Right hindlimb (tissue), 1 donor: ENCODE measurements around the gene NR2C1.
"Not testable (repeated sequence)": the region's sequence is repeated elsewhere in the genome, so short reads cannot be mapped to it uniquely, and the experiment has no call there.

Source experiments
- DNase-seq: peaks from one replicate; pipeline ENCODE4 v3.0.0-alpha.2; 2018

NR2C1 gene

DNA sequence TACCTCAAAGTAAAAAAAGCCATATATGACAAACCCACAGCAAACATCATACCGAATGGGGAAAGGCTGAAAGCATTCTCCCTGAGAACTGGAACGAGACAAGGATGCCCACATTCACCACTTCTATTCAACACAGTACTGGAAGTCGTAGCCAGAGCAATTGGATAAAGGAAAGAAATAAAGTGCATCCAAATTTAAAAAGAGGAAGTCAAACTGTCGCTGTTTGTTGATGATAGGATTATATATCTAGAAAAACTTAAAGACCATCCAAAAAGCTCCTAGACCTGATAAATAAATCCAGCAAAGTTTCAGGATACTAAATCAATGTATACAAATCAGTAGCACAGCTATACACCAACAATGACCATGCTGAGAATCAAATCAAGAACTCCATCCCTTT lies 75.1 kb downstream of the NR2C1 start:
- DNase-seq: no peak

DNA sequence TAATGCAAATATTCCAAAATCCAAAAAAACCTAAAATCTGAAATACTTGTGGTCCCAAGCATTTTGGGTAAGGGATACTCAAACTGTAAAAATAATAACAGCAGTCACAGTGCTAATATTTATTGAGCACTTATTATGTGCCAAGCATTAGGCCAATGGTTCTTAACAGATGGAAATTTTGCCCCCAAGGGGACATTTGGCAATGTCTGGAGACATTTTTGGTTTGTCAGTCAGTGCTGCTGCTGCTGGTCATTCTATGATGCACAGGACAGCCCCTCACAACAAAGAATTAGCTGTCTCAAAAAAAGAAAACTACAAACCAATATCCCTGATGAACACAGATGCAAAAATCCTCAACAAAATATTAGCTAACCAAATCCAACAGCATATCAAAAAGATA lies 75.7 kb downstream of the NR2C1 start:
- no peak for DNase-seq

DNA sequence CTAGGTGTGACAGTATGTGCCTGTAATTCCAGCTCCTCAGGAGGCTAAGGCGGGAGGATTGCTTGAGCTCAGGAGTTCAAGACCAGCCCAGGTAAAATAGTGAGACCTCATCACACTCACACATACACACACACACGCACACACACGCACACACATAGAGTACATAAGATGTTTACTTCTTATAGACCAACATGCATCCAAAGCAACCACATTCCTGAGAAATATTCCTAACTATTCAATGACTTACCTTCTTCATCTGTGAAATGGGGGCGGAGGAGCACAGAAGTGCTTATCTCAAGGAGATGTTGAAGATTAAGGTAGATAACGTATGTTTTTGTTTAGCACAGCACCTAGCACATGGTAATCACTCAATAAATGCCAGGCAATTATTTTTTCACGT lies 76.4 kb downstream of the NR2C1 start:
- DNase-seq: no peak

DNA sequence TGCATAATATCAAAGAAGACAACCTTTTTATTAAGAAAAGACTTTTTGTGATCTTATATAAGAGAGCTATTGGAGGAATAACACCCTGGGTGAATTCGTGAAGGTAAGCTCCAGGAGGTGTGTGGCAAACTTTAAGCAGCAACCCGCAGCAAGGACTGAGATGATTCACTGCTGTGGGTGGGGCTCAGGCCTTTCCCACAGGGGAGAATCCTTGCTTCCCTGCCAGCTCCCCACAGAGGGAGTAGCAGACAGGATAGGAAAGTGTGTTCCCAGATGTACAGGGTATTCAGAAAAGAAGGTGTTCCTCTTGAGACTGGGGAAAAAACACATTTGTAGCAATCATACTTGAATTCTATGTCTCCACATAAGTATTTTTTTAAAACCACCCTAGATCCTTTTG lies 79.1 kb downstream of the NR2C1 start:
- no peak for DNase-seq

DNA sequence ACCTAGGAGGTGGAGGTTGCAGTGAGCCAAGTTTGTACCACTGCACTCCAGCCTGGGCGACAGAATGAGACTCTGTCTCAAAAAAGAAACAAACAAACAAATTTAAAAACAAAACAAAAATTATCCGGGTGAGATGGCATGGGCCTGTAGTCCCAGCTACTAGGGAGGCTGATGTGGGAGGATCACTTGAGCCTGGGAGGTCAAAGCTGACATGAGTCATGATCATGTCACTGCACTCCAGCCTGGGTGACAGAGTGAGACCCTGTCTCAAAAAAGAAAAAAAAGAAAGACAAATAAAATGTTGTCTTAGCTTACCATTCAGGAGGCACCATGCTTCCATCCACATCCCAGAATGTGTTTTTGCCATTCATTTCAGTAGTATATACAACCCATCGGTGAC lies 79.6 kb downstream of the NR2C1 start:
- DNase-seq: not testable (repeated sequence)

DNA sequence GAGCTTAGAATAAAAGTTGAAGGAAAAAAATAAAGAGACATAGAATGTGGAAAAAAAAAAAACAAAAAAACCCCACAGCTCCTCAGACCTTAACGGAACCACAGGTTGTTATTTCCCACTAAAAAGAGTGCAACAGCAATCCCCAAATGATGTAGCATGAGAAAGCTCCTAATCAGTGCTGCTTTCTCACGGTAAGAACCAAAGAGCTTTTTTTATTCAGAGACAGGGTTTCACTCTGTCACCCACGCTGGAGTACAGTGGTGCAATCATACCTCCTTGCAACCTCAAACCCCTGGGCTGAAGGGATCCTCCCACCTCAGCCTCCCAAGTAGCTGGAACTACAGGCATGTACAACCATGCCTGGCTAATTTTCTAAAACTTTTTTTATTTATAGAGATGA lies 83.2 kb downstream of the NR2C1 start:
- DNase-seq: no peak

DNA sequence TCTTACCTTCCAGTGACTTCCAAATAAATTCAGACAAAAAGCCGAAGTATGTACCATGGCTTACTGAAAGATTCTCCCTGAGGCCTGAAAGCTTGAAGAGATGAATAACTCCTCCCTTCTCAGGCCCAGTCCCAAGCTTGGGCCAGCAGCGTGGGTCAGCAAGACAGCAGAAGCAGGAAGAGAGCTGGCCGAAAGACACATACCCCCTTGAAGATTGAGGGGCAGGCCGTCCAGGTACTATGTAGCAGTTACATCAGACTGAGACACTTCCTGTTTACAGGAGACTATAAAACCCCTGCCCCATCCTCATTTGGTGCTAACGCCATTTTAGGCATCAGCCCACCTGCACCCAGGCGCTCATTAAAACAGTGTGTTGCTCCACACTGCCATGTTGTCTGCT lies 84.9 kb downstream of the NR2C1 start:
- DNase-seq: no peak

DNA sequence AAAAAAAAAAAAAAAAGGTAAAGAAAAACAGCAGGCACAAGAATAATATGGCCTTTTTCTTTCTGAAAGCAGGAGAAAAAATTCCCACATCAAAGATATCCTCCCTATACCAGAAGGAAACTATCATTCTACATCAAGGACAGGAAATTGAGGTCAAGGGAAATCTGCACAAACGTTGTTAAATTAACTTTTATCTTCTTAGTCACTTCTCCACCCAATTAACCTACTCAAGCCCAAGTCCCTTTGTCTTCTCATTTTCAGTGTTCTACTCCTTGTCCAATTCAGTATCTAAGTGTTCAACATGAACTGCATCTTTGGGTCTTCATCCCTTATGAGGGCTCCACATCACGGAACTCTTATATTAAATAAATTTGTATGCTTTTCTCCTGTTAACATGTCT lies 85.6 kb downstream of the NR2C1 start:
- no peak for DNase-seq

DNA sequence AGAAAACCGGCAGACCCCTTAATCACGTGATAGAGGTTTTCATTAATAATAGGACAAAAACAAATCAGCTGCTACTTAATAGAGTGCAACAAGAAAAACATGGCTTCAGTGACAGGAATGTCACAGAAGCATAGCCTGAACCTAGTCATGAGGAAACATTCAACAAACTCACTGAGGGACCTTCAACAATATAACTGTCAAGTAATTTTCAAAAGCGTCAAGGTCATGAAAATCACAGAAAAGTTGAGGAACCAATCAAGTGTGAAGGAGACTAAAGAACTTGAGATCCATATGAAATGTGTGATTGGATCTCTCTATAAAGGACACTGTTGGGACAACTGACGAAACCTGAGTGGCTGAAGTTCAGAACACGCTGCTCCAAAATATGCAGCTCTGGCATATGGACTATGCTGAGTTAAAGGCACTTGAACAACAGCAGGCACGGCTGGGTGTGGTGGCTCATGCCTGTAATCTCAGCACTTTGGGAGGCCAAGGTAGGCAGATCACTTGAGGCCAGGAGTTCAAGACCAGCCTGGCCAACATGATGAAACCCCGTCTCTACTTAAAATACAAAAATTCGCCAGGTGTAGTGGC lies 86.2 kb downstream of the NR2C1 start:
- no peak for DNase-seq

DNA sequence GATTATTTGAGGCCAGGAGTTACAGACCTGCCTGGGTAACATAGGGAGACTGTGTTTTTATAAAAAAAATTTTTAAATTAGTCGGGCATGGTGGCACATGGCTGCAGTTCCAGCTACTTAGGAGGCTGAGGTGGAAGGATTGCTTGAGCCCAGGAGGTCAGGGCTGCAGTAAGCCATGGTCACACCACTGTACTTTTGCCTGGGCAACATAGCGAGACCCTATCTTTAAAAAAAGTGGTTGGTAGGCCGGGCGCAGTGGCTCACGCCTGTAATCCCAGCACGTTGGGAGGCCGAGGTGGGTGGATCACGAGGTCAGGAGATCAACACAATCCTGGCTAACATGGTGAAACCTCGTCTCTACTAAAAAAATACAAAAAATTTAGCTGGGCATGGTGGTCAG lies 88.3 kb downstream of the NR2C1 start:
- DNase-seq: not testable (repeated sequence)

DNA sequence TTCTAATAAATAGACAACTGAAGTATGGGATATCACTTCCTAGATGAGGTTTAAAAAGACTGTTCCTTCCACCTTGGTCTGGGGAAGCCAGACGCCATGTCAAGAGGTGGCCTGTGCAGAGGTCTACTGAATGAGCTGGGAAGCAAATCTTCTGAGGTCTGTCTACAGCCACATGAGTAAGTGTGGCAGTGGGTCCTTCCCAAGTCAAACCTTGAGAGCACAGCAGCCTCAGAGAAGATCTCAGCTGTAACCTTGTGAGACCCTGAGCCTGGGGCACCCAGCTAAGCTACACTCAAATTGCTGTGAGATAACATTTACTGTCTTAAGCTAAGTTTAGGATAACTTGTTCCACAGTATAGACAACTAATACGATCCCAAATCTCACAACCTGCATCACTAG lies 90.1 kb downstream of the NR2C1 start:
- DNase-seq: no peak

DNA sequence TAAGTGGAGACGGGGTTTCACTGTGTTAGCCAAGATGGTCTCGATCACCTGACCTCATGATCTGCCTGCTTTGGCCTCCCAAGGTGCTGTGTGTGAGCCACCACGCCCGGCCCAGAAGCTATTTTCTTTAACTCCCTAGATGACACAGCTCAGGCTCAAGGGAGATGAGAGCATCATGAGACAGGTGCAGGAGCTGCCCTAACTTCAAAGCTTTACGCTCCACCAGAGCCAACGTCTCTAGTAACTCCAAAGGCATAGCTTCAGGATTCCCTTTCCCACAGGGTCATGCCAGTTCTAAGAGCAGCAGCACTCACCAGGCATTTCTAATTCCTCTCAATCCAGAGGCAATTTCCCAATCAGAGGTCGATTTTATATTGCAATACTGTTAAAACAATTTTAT lies 91.0 kb downstream of the NR2C1 start:
- no peak for DNase-seq

DNA sequence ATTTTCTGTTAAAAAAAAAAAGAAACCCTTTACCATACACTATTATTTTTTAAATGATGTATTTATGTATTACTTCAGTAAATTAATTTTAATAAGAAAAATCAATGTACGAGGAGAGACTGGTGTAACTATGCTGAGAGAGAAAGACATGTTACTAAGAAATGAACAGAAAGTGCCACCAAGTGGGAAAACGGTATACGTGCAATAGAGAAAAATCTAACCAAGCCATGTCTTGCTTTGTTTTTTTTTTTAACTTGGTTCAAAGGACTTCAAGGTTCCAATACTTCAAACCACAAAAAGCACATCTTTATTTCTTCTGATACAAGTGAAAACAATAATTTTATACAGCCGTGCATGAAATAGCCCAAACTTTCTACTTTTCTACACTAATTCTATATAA lies 92.8 kb downstream of the NR2C1 start:
- DNase-seq: no peak

DNA sequence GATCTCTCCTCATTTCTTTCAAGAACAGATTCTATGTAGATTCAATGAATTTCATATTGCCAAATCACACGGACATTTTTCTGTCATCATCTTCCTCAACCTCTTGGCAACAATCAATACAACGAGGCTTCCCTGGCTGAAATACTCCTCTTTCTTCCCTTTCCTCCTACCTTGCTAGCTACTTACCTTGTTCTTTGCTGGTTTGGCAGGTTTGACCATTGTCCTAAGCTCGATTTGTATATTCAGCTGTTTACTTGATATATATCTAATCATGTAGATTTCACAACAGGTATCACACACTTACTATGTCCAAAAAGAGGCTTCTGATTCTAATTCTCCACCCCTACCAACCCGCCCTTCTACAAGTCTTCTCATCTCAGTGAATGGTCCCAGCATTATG lies 93.5 kb downstream of the NR2C1 start:
- no peak for DNase-seq

DNA sequence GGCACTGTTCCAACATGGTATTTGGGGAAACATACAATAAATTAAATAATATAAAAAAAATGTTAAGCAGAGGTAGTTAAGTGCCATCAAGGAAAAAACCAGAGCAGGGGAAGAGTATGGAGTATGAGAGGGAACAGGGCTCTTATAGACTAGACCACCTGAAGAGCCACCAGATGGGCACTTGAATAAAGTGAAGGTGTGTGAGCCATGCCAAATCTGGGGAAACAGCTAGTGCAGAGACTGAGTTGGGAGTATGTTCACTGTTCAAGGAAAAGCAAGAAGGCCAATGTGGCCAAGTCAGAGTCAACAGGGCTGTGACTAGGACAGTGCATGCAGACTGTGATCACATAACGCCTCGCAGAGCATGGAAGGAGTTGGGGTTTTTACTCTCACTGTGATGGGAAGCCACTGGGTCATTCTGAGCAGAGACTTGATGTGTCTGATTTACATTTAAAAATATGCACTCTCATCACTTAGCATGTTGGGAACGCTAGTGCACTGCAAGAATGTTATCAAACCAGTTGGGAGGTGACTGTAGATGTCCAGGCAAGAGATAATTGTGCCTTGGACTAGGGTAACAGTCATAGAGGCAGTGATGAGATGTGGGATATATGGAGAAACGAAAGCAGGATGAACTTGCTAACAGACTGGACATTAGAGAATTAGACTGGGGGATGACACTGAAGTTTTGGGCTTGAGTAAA lies 95.5 kb downstream of the NR2C1 start:
- no peak for DNase-seq

DNA sequence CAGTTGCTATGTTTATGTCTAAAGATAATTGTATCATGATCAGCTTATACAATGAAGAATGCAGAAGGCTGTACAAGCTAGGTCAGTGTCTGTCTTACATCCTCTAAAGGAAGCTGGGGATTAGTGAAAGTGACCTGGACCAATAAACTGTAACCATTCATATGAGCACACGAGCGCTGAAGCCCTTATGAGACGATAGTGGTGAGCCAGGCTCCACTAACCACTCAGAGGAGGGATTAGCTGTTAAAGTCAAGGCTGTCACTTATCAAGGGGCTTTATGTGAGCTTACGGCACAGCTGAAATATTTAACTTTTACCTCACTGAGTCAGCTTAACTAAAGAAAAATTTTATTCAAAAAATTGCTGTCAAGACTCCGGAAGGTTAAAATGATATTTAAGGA lies 100.2 kb downstream of the NR2C1 start:
- no peak for DNase-seq

DNA sequence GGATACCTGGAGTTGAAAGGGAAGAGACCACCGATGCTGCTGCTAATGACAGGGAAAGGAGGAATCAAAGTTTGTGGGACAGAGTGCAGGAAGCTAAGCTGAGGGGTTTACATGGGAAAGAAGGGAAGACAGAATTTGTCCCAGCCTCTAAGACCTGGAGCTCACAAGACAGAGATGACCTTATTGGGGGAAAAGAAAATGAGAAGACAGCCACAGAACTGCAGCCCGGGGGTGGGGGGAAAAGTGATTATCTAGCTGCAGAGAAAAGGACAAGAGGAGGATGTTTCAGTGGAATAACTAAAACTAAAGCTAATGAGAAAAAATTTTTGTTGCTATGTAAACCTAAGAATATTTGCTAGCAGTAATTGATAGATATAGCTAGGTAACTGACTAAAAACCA lies 100.6 kb downstream of the NR2C1 start:
- no peak for DNase-seq

DNA sequence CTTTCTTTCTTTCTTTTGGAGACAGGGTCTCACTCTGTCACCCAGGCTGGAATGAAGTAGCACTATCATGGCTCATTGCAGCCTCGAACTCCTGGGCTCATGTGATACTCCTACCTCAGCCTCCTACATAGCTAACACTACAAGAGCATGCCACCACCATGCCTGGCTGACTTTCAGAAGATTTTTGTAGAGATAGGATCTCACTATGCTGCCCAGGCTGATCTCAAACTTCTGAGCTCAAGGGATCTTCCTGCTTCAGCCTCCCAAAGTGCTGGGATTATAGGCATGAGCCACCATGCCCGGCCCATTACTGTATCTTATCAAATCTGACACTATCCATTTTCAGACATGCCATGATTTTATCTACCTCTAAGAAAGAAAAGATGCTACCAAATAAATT lies 101.5 kb downstream of the NR2C1 start:
- no peak for DNase-seq

DNA sequence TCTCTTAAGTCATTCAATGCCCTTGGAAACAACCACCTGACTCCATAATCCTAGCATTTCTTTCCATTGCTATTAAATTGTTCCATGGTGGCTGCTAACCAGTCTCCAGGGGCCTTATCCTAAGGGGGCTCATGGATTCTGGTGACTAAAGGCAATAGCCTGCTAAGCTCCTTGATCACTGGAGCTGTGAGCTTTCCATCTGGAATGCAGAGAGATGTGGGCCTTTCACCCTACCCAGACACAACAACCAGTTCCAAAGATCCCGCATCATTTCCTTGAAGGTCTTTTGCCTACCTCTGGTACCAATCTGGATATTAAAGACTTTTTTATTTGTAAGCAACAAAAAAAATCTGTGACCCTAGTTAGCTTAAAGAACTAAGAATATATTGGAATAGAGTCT lies 102.9 kb downstream of the NR2C1 start:
- no peak for DNase-seq
